ENCODE measurements around the gene NUP210L.

- peak; percentile 94 for TF ChIP-seq POLR2A (IDR thresholded peaks at IDR 0.05)
- TF ChIP-seq, protein P1, sequence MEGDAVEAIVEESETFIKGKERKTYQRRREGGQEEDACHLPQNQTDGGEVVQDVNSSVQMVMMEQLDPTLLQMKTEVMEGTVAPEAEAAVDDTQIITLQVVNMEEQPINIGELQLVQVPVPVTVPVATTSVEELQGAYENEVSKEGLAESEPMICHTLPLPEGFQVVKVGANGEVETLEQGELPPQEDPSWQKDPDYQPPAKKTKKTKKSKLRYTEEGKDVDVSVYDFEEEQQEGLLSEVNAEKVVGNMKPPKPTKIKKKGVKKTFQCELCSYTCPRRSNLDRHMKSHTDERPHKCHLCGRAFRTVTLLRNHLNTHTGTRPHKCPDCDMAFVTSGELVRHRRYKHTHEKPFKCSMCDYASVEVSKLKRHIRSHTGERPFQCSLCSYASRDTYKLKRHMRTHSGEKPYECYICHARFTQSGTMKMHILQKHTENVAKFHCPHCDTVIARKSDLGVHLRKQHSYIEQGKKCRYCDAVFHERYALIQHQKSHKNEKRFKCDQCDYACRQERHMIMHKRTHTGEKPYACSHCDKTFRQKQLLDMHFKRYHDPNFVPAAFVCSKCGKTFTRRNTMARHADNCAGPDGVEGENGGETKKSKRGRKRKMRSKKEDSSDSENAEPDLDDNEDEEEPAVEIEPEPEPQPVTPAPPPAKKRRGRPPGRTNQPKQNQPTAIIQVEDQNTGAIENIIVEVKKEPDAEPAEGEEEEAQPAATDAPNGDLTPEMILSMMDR (IDR thresholded peaks at IDR 0.05): peak; percentile 15 to 29 (median 24)
- TF ChIP-seq EP300 (IDR thresholded peaks at IDR 0.05; ENCODE audit: low read depth): no peak
- TF ChIP-seq POLR2AphosphoS5 (IDR thresholded peaks at IDR 0.05): peak; percentile 94 to 98 (median 97)
These were observed 187.5 kb downstream of the NUP210L start, which contains the start of gene CREB3L4 for GRCh38 chr1:153967107-153967999.
